Effector CD8-positive, alpha-beta T cell (primary cell): ENCODE data around the gene CDH9.
"Not testable (repeated sequence)": the region's sequence is repeated elsewhere in the genome, so short reads cannot be mapped to it uniquely, and the experiment has no call there.

Source experiments
- DNase-seq: peaks from one replicate; lab custom pipeline; 2025; lab: John Stamatoyannopoulos, UW

Gene CDH9

GRCh38 chr5:26945901-26946300, 92.5 kb downstream of the CDH9 start:
- DNase-seq, result no peak

GRCh38 chr5:26942481-26942880, 95.9 kb downstream of the CDH9 start:
- no peak for DNase-seq

- no peak for DNase-seq
These were observed 97.4 kb downstream of the CDH9 start for GRCh38 chr5:26940994-26941393.

GRCh38 chr5:26932238-26932637, 106.1 kb downstream of the CDH9 start:
- no peak for DNase-seq

GRCh38 chr5:26921439-26921838, 116.9 kb downstream of the CDH9 start:
- no peak for DNase-seq

GRCh38 chr5:26903469-26903868, 134.9 kb downstream of the CDH9 start:
- DNase-seq, result no peak

GRCh38 chr5:26894719-26895263, 143.6 kb downstream of the CDH9 start:
- no peak for DNase-seq

GRCh38 chr5:26893078-26893477, 145.3 kb downstream of the CDH9 start:
- DNase-seq, result no peak

- no peak for DNase-seq
These were observed 148.6 kb downstream of the CDH9 start for GRCh38 chr5:26889815-26890214.

GRCh38 chr5:26884481-26884880, 153.9 kb downstream of the CDH9 start:
- no peak for DNase-seq

- DNase-seq, result no peak
These were observed 155.0 kb downstream of the CDH9 start for GRCh38 chr5:26883375-26883774.

GRCh38 chr5:26881901-26882300, 156.5 kb downstream of the CDH9 start:
- DNase-seq, result no peak

- DNase-seq, result no peak
These were observed 161.2 kb downstream of the CDH9 start for GRCh38 chr5:26877154-26877553.

GRCh38 chr5:26872337-26872736, 166.0 kb downstream of the CDH9 start:
- DNase-seq, result no peak

- DNase-seq, result no peak
These were observed 168.6 kb downstream of the CDH9 start for GRCh38 chr5:26869781-26870180.

- DNase-seq, result no peak
These were observed 169.9 kb downstream of the CDH9 start for GRCh38 chr5:26868504-26868903.

- no peak for DNase-seq
These were observed 174.3 kb downstream of the CDH9 start for GRCh38 chr5:26864061-26864460.

- no peak for DNase-seq
These were observed 182.1 kb downstream of the CDH9 start for GRCh38 chr5:26856238-26856637.

- not testable (repeated sequence) for DNase-seq
These were observed 185.9 kb downstream of the CDH9 start for GRCh38 chr5:26852450-26852849.

- DNase-seq, result no peak
These were observed 191.2 kb downstream of the CDH9 start for GRCh38 chr5:26847041-26847736.

GRCh38 chr5:26843677-26844076, 194.7 kb downstream of the CDH9 start:
- DNase-seq, result no peak

GRCh38 chr5:26833596-26833995, 204.8 kb downstream of the CDH9 start:
- DNase-seq, result no peak
